Activated CD8-positive, alpha-beta T cell treated with anti-CD3 and anti-CD28 coated beads, Interleukin-2, amount 10 ng/mL, durations not matched to agents 7 days and 5 days (primary cell): ENCODE results near the gene STX18. TPM values are rescaled to one million over a fixed set of nuclear protein-coding genes. Genes with fewer than 3 reads are reported as not detected.
"Not testable (repeated sequence)": the region's sequence is repeated elsewhere in the genome, so short reads cannot be mapped to it uniquely, and the experiment has no call there.

Experiments
- ATAC-seq: fragments of 150-1000 bp; cut with Tn5 transposase; one replicate; pipeline ENCODE4 v1.10.0; 2021; ENCODE audit warnings: moderate library complexity
- CTCF ChIA-PET: fragments of 350-600 bp; sonication (Branson Sonifier 250); formaldehyde crosslinking; loops from one replicate; lab custom pipeline; 2021; ENCODE audit warnings: antibody characterized with exemption; lab: Charles Lee
- POLR2A ChIA-PET: fragments of 350-600 bp; sonication (Branson Sonifier 250); formaldehyde crosslinking; loops from one replicate; lab custom pipeline; 2021; ENCODE audit warnings: antibody characterized with exemption; lab: Charles Lee
- DNase-seq: peaks from one replicate; pipeline ENCODE4 v3.0.0-alpha.2; 2020
- H3K27ac Mint-ChIP-seq: one replicate; pipeline ENCODE4 v1.8.0; 2021; ENCODE audit warnings: mild to moderate bottlenecking, mixed read lengths
- H3K27me3 Mint-ChIP-seq: one replicate; pipeline ENCODE4 v1.8.0; 2021; ENCODE audit warnings: low read depth, mixed read lengths
- H3K36me3 Mint-ChIP-seq: one replicate; pipeline ENCODE4 v1.8.0; 2021; ENCODE audit warnings: low read depth, mixed read lengths
- H3K4me1 Mint-ChIP-seq: one replicate; pipeline ENCODE4 v1.8.0; 2021; ENCODE audit warnings: low read depth, mixed read lengths
- H3K4me3 Mint-ChIP-seq: one replicate; pipeline ENCODE4 v1.8.0; 2021; ENCODE audit warnings: mild to moderate bottlenecking, mixed read lengths
- H3K9me3 Mint-ChIP-seq: one replicate; pipeline ENCODE4 v1.8.0; 2022; ENCODE audit warnings: mixed read lengths; ENCODE audit not compliant: insufficient read depth
- total RNA-seq, 2 experiments: library from RNA; stranded (reverse); gene quantifications; one replicate each; pipeline ENCODE4 v1.2.3, GENCODE V29; 2021

Gene STX18
- total RNA-seq, 2 experiments from 2014 or later: 21.2 to 24.9 TPM

GRCh38 chr4:4554234-4554633, 12.4 kb upstream of the STX18 start:
- DNase-seq (no peak), ATAC-seq (no peak)
- Mint-ChIP-seq H3K27ac (no peak overlapping the region), H3K4me3 (no peak overlapping the region), H3K27me3 (no peaks in the 10 kb centered on the region), H3K4me1 (no peaks in the 10 kb centered on the region), H3K36me3 (peaks cover 29% of the 10 kb centered on the region), H3K9me3 (no peaks in the 10 kb centered on the region)
- POLR2A ChIA-PET: interaction anchor here (0.7 kb wide), 1 partner anchor 14 kb away, joined by 3 read pairs; no protein-coding TSS in a partner anchor
- CTCF ChIA-PET: no interaction called here

GRCh38 chr4:4552042-4552441, 10.2 kb upstream of the STX18 start:
- DNase-seq, H3K4me1 Mint-ChIP-seq, ATAC-seq, CTCF ChIA-PET, H3K9me3 Mint-ChIP-seq, POLR2A ChIA-PET, H3K27ac Mint-ChIP-seq, H3K4me3 Mint-ChIP-seq, H3K27me3 Mint-ChIP-seq: not testable (repeated sequence)
- H3K36me3 Mint-ChIP-seq: peaks cover 43% of the 10 kb centered on the region

GRCh38 chr4:4550161-4550560, 8.3 kb upstream of the STX18 start:
- CTCF ChIA-PET, POLR2A ChIA-PET, ATAC-seq, H3K4me3 Mint-ChIP-seq, H3K27me3 Mint-ChIP-seq, DNase-seq, H3K27ac Mint-ChIP-seq, H3K9me3 Mint-ChIP-seq, H3K4me1 Mint-ChIP-seq: not testable (repeated sequence)
- peaks cover 51% of the 10 kb centered on the region for H3K36me3 Mint-ChIP-seq

GRCh38 chr4:4549534-4549933, 7.7 kb upstream of the STX18 start:
- POLR2A ChIA-PET: no interaction called here
- CTCF ChIA-PET: no interaction called here
- Mint-ChIP-seq H3K27ac (no peak overlapping the region), H3K4me3 (no peak overlapping the region), H3K27me3 (no peaks in the 10 kb centered on the region), H3K9me3 (no peaks in the 10 kb centered on the region), H3K36me3 (peaks cover 51% of the 10 kb centered on the region), H3K4me1 (peaks cover 2% of the 10 kb centered on the region)
- ATAC-seq: no peak
- DNase-seq: no peak

GRCh38 chr4:4542774-4543485, 1.1 kb upstream of the STX18 start:
- H3K4me3 Mint-ChIP-seq: peak overlapping the region; percentile 87
- H3K36me3 Mint-ChIP-seq: peaks cover 15% of the 10 kb centered on the region
- POLR2A ChIA-PET: interaction anchor here (0.6 to 1.8 kb wide), 8 partner anchors 14 to 342 kb away, joined by 3 to 13 read pairs (median 5); partner anchors contain the start of gene TMEM128
- ATAC-seq: no peak
- CTCF ChIA-PET: interaction anchor here (0.6 to 3.9 kb wide), 6 partner anchors 13 to 287 kb away, joined by 3 to 19 read pairs (median 3); no protein-coding TSS in a partner anchor
- H3K27me3 Mint-ChIP-seq: no peaks in the 10 kb centered on the region
- DNase-seq: no peak
- H3K4me1 Mint-ChIP-seq: peaks cover 42% of the 10 kb centered on the region
- H3K9me3 Mint-ChIP-seq: no peaks in the 10 kb centered on the region
- H3K27ac Mint-ChIP-seq: peak overlapping the region; percentile 93

GRCh38 chr4:4541040-4541631, 712 bp downstream of the STX18 start:
- Mint-ChIP-seq H3K27me3 (no peaks in the 10 kb centered on the region), H3K4me1 (peaks cover 41% of the 10 kb centered on the region), H3K27ac (peak overlapping the region; percentile 93), H3K4me3 (peak overlapping the region; percentile 87), H3K36me3 (peaks cover 6% of the 10 kb centered on the region), H3K9me3 (no peaks in the 10 kb centered on the region)
- ChIA-PET CTCF (interaction anchor here (1.6 to 3.9 kb wide), 2 partner anchors 17 to 22 kb away, joined by 4 to 19 read pairs; no protein-coding TSS in a partner anchor), POLR2A (interaction anchor here (0.7 to 1.8 kb wide), 7 partner anchors 8 to 84 kb away, joined by 3 to 13 read pairs (median 3); no protein-coding TSS in a partner anchor)
- ATAC-seq: peak; percentile 35
- peak; percentile 58 for DNase-seq

GRCh38 chr4:4539481-4539880, 2.4 kb downstream of the STX18 start:
- POLR2A ChIA-PET: no interaction called here
- H3K36me3 Mint-ChIP-seq: no peaks in the 10 kb centered on the region
- H3K27ac Mint-ChIP-seq: no peak overlapping the region
- H3K27me3 Mint-ChIP-seq: no peaks in the 10 kb centered on the region
- peaks cover 41% of the 10 kb centered on the region for H3K4me1 Mint-ChIP-seq
- no peaks in the 10 kb centered on the region for H3K9me3 Mint-ChIP-seq
- no peak overlapping the region for H3K4me3 Mint-ChIP-seq
- CTCF ChIA-PET: interaction anchor here (0.7 to 1.6 kb wide), 2 partner anchors 10 to 21 kb away, joined by 3 to 4 read pairs; no protein-coding TSS in a partner anchor
- DNase-seq: no peak
- ATAC-seq: no peak

GRCh38 chr4:4535590-4535989, 6.3 kb downstream of the STX18 start:
- Mint-ChIP-seq H3K4me3 (no peak overlapping the region), H3K4me1 (peaks cover 17% of the 10 kb centered on the region), H3K27ac (no peak overlapping the region), H3K27me3 (no peaks in the 10 kb centered on the region), H3K36me3 (no peaks in the 10 kb centered on the region), H3K9me3 (no peaks in the 10 kb centered on the region)
- ATAC-seq: no peak
- ChIA-PET CTCF (no interaction called here), POLR2A (no interaction called here)
- DNase-seq: no peak

- H3K36me3 Mint-ChIP-seq: no peaks in the 10 kb centered on the region
- H3K4me1 Mint-ChIP-seq: peaks cover 8% of the 10 kb centered on the region
- H3K9me3 Mint-ChIP-seq: no peaks in the 10 kb centered on the region
- ATAC-seq: no peak
- DNase-seq: no peak
- ChIA-PET CTCF (interaction anchor here (1.0 kb wide), 1 partner anchor 10 kb away, joined by 4 read pairs; no protein-coding TSS in a partner anchor), POLR2A (no interaction called here)
- no peak overlapping the region for H3K4me3 Mint-ChIP-seq
- no peaks in the 10 kb centered on the region for H3K27me3 Mint-ChIP-seq
- H3K27ac Mint-ChIP-seq: no peak overlapping the region
Measured at GRCh38 chr4:4534515-4535145, 7.2 kb downstream of the STX18 start.

- CTCF ChIA-PET: interaction anchor here (1.0 to 1.7 kb wide), 3 partner anchors 9 to 22 kb away, joined by 3 to 4 read pairs (median 3); no protein-coding TSS in a partner anchor
- Mint-ChIP-seq H3K27ac (no peak overlapping the region), H3K4me1 (no peaks in the 10 kb centered on the region), H3K9me3 (no peaks in the 10 kb centered on the region), H3K36me3 (no peaks in the 10 kb centered on the region), H3K27me3 (no peaks in the 10 kb centered on the region), H3K4me3 (no peak overlapping the region)
- DNase-seq (no peak), ATAC-seq (no peak)
- POLR2A ChIA-PET: interaction anchor here (1.4 kb wide), 1 partner anchor 8 kb away, joined by 4 read pairs; the partner anchor contains the start of gene STX18
Measured at GRCh38 chr4:4533461-4534169, 8.2 kb downstream of the STX18 start.
